SK-N-SH (cell line): Measurements from ENCODE around the gene RGS6. TPM values are rescaled to one million over a fixed set of nuclear protein-coding genes. Genes with fewer than 3 reads are reported as not detected.

Experiments used
- CTCF ChIA-PET: fragments of 300-600, 350-600 bp; formaldehyde crosslinking; extraction: SDS; loops from one replicate; lab custom pipeline; 2021; lab: Yijun Ruan, JAX
- POLR2A ChIA-PET: fragments of 350-600 bp; sonication (Branson Sonifier 250); formaldehyde crosslinking; extraction: SDS; loops from one replicate; lab custom pipeline; 2020; ENCODE audit warnings: antibody characterized with exemption, inconsistent platforms; lab: Yijun Ruan, JAX
- DNase-seq: peaks from one replicate; pipeline ENCODE4 v3.0.0; 2012
- H2AFZ ChIP-seq: fragments of 200-600 bp; sonication (generic); 2 replicates; pipeline ENCODE4 v1.8.1; 2016; ENCODE audit warnings: antibody characterized with exemption, mild to moderate bottlenecking, low read depth
- H3F3A ChIP-seq: fragments of 200-600 bp; sonication (generic); replicated peaks from 2 replicates; pipeline ENCODE3; 2016; ENCODE audit warnings: antibody characterized with exemption, mild to moderate bottlenecking; ENCODE audit not compliant: insufficient read depth
- H3K27ac ChIP-seq, 2 experiments: fragments of 200-500 bp in 1 of 2; fragments of 200-600 bp in 1 of 2; sonication (Bioruptor generic) in 1 of 2; sonication (generic), shearing (Covaris generic) in 1 of 2; 2 replicates each; pipeline versions ENCODE4 v1.5.1 to v1.6.1; 2014 to 2016; ENCODE audit warnings: low read depth in 2 of 2, inconsistent platforms in 1 of 2, low read length in 1 of 2, mild to moderate bottlenecking in 1 of 2, mixed read lengths in 1 of 2
- H3K27me3 ChIP-seq: fragments of 200-600 bp; sonication (generic), shearing (Covaris generic); 2 replicates; pipeline ENCODE4 v1.6.1; 2016; ENCODE audit warnings: mixed run types; ENCODE audit not compliant: insufficient read depth
- H3K36me3 ChIP-seq, 2 experiments: fragments of 200-500 bp in 1 of 2; fragments of 200-600 bp in 1 of 2; sonication (Bioruptor generic) in 1 of 2; sonication (generic) in 1 of 2; replicated peaks in 1 of 2; 2 replicates each; pipeline versions ENCODE3 to v1.5.1; 2014 to 2016; ENCODE audit warnings: low read length in 1 of 2, mild to moderate bottlenecking in 1 of 2; ENCODE audit not compliant: insufficient read depth in 2 of 2, control insufficient read depth in 1 of 2
- H3K4me1 ChIP-seq, 2 experiments: fragments of 200-500 bp in 1 of 2; fragments of 200-600 bp in 1 of 2; sonication (Bioruptor generic) in 1 of 2; sonication (generic), shearing (Covaris generic) in 1 of 2; 2 replicates each; pipeline versions ENCODE4 v1.5.1 to v1.6.1; 2014 to 2016; ENCODE audit warnings: low read depth in 1 of 2, low read length in 1 of 2, mixed run types in 1 of 2; ENCODE audit not compliant: insufficient read depth in 2 of 2, control insufficient read depth in 1 of 2
- H3K4me2 ChIP-seq: fragments of 200-600 bp; sonication (generic), shearing (Covaris generic); 2 replicates; pipeline ENCODE4 v1.6.1; 2017; ENCODE audit warnings: mixed run types
- H3K4me3 ChIP-seq, 2 experiments: fragments of 200-500 bp in 1 of 2; fragments of 200-600 bp in 1 of 2; sonication (Bioruptor generic) in 1 of 2; sonication (generic), shearing (Covaris generic) in 1 of 2; 2 replicates each; pipeline versions ENCODE4 v1.5.1 to v1.8.1; 2014 to 2016; ENCODE audit warnings: low read depth in 2 of 2, inconsistent platforms in 1 of 2, low read length in 1 of 2, mild to moderate bottlenecking in 1 of 2, mixed read lengths in 1 of 2, moderate library complexity in 1 of 2
- H3K79me2 ChIP-seq: fragments of 200-600 bp; sonication (generic); 2 replicates; pipeline ENCODE4 v1.8.1; 2017; ENCODE audit warnings: mild to moderate bottlenecking; ENCODE audit not compliant: insufficient read depth
- H3K9ac ChIP-seq: fragments of 200-600 bp; sonication (generic); 2 replicates; pipeline ENCODE4 v1.6.1; 2017; ENCODE audit warnings: mixed run types
- H3K9me2 ChIP-seq: fragments of 200-600 bp; sonication (generic); 2 replicates; pipeline ENCODE4 v1.6.1; 2017; ENCODE audit warnings: mixed run types
- H3K9me3 ChIP-seq: fragments of 200-600 bp; sonication (generic); 2 replicates; pipeline ENCODE4 v1.6.1; 2017; ENCODE audit warnings: mixed run types, mild to moderate bottlenecking, moderate library complexity
- H4K20me1 ChIP-seq: fragments of 200-600 bp; sonication (generic); 2 replicates; pipeline ENCODE4 v1.6.1; 2017; ENCODE audit warnings: mild to moderate bottlenecking, mixed run types; ENCODE audit not compliant: insufficient read depth
- CHD2 ChIP-seq: fragments of 150-350 bp; IDR thresholded peaks from 2 replicates; pipeline ENCODE4 v1.6.1; 2018; ENCODE audit warnings: low read length; ENCODE audit not compliant: partially characterized antibody
- ELF1 ChIP-seq: IDR thresholded peaks from 2 replicates; pipeline ENCODE4 v1.4.0; 2012
- EZH2phosphoT487 ChIP-seq: fragments of 200-600 bp; sonication (generic); IDR thresholded peaks from 2 replicates; pipeline ENCODE4 v1.6.1; 2017; ENCODE audit warnings: low read depth, mixed run types, mild to moderate bottlenecking, antibody characterized with exemption, moderate library complexity, borderline replicate concordance
- GABPA ChIP-seq: IDR thresholded peaks from 2 replicates; pipeline ENCODE4 v1.4.0; 2012; ENCODE audit warnings: low read depth, mild to moderate bottlenecking
- JUND ChIP-seq: IDR thresholded peaks from 2 replicates; pipeline ENCODE4 v1.4.0; 2012
- MAX ChIP-seq: IDR thresholded peaks from 2 replicates; pipeline ENCODE4 v1.4.0; 2012; ENCODE audit warnings: low read depth
- NFIC ChIP-seq: IDR thresholded peaks from 2 replicates; pipeline ENCODE4 v1.4.0; 2012; ENCODE audit warnings: borderline replicate concordance
- POLR2AphosphoS5 ChIP-seq: IDR thresholded peaks from 2 replicates; pipeline ENCODE4 v1.6.1; 2012; ENCODE audit warnings: low read depth, low read length
- TCF12 ChIP-seq: IDR thresholded peaks from 2 replicates; pipeline ENCODE4 v1.4.0; 2012
- YY1 ChIP-seq: IDR thresholded peaks from 2 replicates; pipeline ENCODE4 v1.4.0; 2012; ENCODE audit warnings: low read depth, mild to moderate bottlenecking
- WGBS: methylation state at CpG from one replicate; pipeline ENCODE4 v1.1.6; 2017; ENCODE audit warnings: low lambda C conversion rate; 5-methylcytosine and 5-hydroxymethylcytosine counted together
- polyA plus RNA-seq, 3 experiments: library from polyadenylated mRNA; depleted of rRNA; stranded (reverse); fragments of >200 nt; gene quantifications; 2 replicates each; pipeline ENCODE4 v1.2.3, GENCODE V29; 2012
- TF ChIP-seq, protein P1 (sequence below): IDR thresholded peaks from 2 replicates; pipeline ENCODE4; 2012
- TF ChIP-seq, protein P2 (sequence below): IDR thresholded peaks from 2 replicates; pipeline ENCODE4 v1.4.0; 2012; ENCODE audit warnings: low read depth, borderline replicate concordance

RGS6 gene
- polyA plus RNA-seq, 1 of the 3 experiments (the other 2 are of a cell fraction), result not detected

GRCh38 chr14:71942904-71943694 lies 10.9 kb downstream of the RGS6 start:
- POLR2A ChIA-PET, result no interaction called here
- Histone ChIP-seq H3K4me3 (no peak overlapping the region), H3K4me2 (no peak overlapping the region), H3K4me1 (no peaks in the 10 kb centered on the region), H3K9me3 (no peaks in the 10 kb centered on the region), H4K20me1 (no peaks in the 10 kb centered on the region), H3K36me3 (no peaks in the 10 kb centered on the region), H3F3A (no peaks in the 10 kb centered on the region), H3K9me2 (no peaks in the 10 kb centered on the region), H3K79me2 (no peaks in the 10 kb centered on the region), H3K9ac (no peak overlapping the region), H2AFZ (no peak overlapping the region)
- WGBS, result 1% methylated on average over 4 of the region's 4 CpGs
- TF ChIP-seq TCF12, result no peak
- TF ChIP-seq MAX, result no peak
- no peak for TF ChIP-seq EZH2phosphoT487
- TF ChIP-seq, protein P1, sequence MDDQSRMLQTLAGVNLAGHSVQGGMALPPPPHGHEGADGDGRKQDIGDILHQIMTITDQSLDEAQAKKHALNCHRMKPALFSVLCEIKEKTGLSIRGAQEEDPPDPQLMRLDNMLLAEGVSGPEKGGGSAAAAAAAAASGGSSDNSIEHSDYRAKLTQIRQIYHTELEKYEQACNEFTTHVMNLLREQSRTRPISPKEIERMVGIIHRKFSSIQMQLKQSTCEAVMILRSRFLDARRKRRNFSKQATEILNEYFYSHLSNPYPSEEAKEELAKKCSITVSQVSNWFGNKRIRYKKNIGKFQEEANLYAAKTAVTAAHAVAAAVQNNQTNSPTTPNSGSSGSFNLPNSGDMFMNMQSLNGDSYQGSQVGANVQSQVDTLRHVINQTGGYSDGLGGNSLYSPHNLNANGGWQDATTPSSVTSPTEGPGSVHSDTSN, result no peak
- TF ChIP-seq JUND, result no peak
- TF ChIP-seq POLR2AphosphoS5, result no peak
- TF ChIP-seq YY1, result no peak
- TF ChIP-seq, all 33 proteins: peak for 0
- DNase-seq, result no peak
- CTCF ChIA-PET, result no interaction called here
- H3K27ac ChIP-seq, result no peak overlapping the region
- no peaks in the 10 kb centered on the region for H3K27me3 ChIP-seq

DNA sequence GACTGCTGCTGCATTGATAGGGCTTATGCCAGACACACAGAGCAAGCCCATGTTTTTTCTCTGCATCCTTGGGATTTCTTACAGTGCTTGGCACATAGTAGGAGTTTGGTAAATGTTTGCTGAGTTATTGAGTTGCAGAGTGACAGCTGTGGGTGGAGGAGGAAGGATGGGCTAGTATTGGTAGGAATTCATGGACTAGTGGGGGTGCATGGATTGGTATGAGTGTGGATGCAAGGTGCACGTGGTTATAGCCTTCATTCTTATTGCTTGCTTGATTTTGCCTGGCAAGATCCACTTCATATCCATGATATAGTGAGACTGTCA lies 11.4 kb downstream of the RGS6 start:
- H2AFZ ChIP-seq, result no peak overlapping the region
- H3K9me2 ChIP-seq, result no peaks in the 10 kb centered on the region
- no peak overlapping the region for H3K4me2 ChIP-seq
- H3K9ac ChIP-seq, result no peak overlapping the region
- POLR2A ChIA-PET, result no interaction called here
- no peaks in the 10 kb centered on the region for H3K9me3 ChIP-seq
- H3K27ac ChIP-seq, result no peak overlapping the region
- H3K36me3 ChIP-seq, result no peaks in the 10 kb centered on the region
- no peaks in the 10 kb centered on the region for H4K20me1 ChIP-seq
- H3K4me3 ChIP-seq, result no peak overlapping the region
- H3K79me2 ChIP-seq, result no peaks in the 10 kb centered on the region
- DNase-seq, result no peak
- TF ChIP-seq NFIC, result no peak
- no peak for TF ChIP-seq CHD2
- TF ChIP-seq ELF1, result no peak
- no peak for TF ChIP-seq GABPA
- TF ChIP-seq, protein P2, sequence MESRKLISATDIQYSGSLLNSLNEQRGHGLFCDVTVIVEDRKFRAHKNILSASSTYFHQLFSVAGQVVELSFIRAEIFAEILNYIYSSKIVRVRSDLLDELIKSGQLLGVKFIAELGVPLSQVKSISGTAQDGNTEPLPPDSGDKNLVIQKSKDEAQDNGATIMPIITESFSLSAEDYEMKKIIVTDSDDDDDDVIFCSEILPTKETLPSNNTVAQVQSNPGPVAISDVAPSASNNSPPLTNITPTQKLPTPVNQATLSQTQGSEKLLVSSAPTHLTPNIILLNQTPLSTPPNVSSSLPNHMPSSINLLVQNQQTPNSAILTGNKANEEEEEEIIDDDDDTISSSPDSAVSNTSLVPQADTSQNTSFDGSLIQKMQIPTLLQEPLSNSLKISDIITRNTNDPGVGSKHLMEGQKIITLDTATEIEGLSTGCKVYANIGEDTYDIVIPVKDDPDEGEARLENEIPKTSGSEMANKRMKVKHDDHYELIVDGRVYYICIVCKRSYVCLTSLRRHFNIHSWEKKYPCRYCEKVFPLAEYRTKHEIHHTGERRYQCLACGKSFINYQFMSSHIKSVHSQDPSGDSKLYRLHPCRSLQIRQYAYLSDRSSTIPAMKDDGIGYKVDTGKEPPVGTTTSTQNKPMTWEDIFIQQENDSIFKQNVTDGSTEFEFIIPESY, result no peak
- TF ChIP-seq, protein P1, result no peak
- no peaks in the 10 kb centered on the region for H3F3A ChIP-seq
- CTCF ChIA-PET, result no interaction called here
- H3K4me1 ChIP-seq, result no peaks in the 10 kb centered on the region
- 0% methylated on average over 1 of the region's 1 CpG for WGBS
- H3K27me3 ChIP-seq, result no peaks in the 10 kb centered on the region
